ENCODE measurements around the gene CCDC160. TPM values are rescaled to one million over a fixed set of nuclear protein-coding genes. Genes with fewer than 3 reads are reported as not detected.

The CCDC160 gene
- total RNA-seq, 1 donor from 2014 or later, result 0.38 TPM

DNA sequence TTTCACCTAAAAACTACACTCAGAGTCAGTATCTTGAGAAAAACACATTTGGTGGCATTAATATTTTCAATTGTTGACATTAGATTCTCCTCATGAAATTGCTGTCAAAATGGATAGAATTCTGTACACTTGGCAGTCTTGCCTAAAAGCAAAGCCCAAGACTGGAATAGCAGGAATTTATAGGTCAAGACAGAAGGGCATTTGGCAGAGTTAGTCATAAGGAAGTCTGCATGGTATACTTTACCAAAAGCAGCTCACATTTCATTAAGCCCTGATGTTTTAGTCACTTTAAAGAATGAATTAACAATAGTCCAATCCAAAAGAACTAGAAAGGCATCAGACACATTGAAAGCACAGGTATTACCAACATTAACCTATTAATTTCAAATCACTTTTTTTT lies 7.1 kb downstream of the CCDC160 start:
- H3K9me3 ChIP-seq, result no peaks in the 10 kb centered on the region
- ATAC-seq (no peak), DNase-seq (no peak)
- intact Hi-C loops (cut with DNase I), result no loop called here
- H3K36me3 ChIP-seq, result no peaks in the 10 kb centered on the region
- no peaks in the 10 kb centered on the region for H3K4me1 ChIP-seq
- H3K4me3 ChIP-seq, result no peak overlapping the region
- no peaks in the 10 kb centered on the region for H3K27me3 ChIP-seq (ENCODE audit: low read depth)
- no peak overlapping the region for H3K27ac ChIP-seq
- TF ChIP-seq, protein P1, sequence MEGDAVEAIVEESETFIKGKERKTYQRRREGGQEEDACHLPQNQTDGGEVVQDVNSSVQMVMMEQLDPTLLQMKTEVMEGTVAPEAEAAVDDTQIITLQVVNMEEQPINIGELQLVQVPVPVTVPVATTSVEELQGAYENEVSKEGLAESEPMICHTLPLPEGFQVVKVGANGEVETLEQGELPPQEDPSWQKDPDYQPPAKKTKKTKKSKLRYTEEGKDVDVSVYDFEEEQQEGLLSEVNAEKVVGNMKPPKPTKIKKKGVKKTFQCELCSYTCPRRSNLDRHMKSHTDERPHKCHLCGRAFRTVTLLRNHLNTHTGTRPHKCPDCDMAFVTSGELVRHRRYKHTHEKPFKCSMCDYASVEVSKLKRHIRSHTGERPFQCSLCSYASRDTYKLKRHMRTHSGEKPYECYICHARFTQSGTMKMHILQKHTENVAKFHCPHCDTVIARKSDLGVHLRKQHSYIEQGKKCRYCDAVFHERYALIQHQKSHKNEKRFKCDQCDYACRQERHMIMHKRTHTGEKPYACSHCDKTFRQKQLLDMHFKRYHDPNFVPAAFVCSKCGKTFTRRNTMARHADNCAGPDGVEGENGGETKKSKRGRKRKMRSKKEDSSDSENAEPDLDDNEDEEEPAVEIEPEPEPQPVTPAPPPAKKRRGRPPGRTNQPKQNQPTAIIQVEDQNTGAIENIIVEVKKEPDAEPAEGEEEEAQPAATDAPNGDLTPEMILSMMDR (IDR thresholded peaks at IDR 0.05), result no peak

DNA sequence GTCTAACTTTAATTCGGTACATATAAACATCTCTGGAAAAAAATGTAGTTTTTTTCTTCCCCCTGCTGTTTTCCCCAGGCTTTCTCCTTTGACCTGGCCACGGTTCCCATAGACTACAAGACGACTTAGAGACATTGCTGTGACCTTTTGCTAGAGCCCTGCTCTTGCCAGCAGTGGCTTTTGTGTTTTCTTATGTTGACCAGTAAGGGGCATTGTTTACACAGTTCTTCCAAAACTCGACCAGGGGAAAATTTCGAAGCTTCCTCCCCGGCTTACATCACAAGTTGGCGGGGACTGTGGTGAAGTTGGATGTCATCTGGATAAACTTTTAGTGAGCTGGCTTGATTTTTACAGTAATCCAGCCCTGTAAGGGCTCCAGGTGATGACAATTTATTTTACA lies 9.3 kb downstream of the CCDC160 start:
- TF ChIP-seq, protein P1 (IDR thresholded peaks at IDR 0.05), result no peak
- DNase-seq (no peak), ATAC-seq (no peak)
- Histone ChIP-seq H3K9me3 (no peaks in the 10 kb centered on the region), H3K27me3 (ENCODE audit: low read depth) (no peaks in the 10 kb centered on the region), H3K4me3 (no peak overlapping the region), H3K36me3 (no peaks in the 10 kb centered on the region), H3K27ac (no peak overlapping the region), H3K4me1 (no peaks in the 10 kb centered on the region)
- intact Hi-C loops (cut with DNase I), result no loop called here

DNA sequence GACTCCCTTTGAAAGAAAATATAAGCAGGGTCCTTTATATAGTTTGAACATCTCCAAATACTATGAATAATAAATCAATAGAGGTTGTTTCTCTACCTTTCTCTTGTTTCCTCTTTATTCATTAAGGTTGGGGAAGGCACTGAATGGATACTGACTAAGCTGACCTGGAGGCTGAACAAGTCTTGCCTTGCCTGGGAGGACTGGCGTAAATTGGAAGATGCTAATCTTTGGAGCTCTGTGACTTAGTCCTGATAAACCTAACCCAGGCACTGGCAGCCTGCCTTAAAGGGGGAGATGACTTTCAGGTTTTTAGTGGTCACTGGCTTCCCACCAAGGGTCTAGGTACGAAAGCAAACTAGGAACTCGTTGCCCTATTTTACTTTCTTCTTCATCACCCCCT lies 10.5 kb downstream of the CCDC160 start:
- H3K36me3 ChIP-seq, result no peaks in the 10 kb centered on the region
- no peak overlapping the region for H3K4me3 ChIP-seq
- no peaks in the 10 kb centered on the region for H3K9me3 ChIP-seq
- H3K27me3 ChIP-seq (ENCODE audit: low read depth), result no peaks in the 10 kb centered on the region
- DNase-seq, result no peak
- TF ChIP-seq, protein P1 (IDR thresholded peaks at IDR 0.05), result no peak
- intact Hi-C loops (cut with DNase I), result no loop called here
- ATAC-seq, result no peak
- H3K4me1 ChIP-seq, result no peaks in the 10 kb centered on the region
- no peak overlapping the region for H3K27ac ChIP-seq

DNA sequence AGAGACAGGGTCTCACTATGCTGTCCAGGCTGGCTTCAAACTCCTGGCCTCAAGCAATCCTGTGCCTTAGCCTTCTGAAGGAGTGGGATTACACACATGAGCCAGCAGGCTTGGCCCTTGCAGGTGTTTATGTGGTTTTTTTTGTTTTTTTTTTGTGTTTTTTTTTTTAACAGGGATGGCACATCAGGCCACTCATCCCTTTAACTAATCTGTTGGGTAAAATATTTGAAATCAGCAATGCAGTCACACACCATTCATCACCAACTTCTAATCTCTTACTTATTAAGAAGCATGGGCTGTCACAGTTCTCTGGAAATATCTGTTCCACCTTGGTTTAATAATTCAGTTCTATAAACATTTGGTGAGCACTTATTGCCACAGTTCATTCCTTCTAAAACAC lies 12.3 kb downstream of the CCDC160 start:
- no peak overlapping the region for H3K27ac ChIP-seq
- H3K27me3 ChIP-seq (ENCODE audit: low read depth), result no peaks in the 10 kb centered on the region
- no peaks in the 10 kb centered on the region for H3K4me1 ChIP-seq
- TF ChIP-seq, protein P1 (IDR thresholded peaks at IDR 0.05), result no peak
- intact Hi-C loops (cut with DNase I), result no loop called here
- H3K4me3 ChIP-seq, result no peak overlapping the region
- H3K9me3 ChIP-seq, result no peaks in the 10 kb centered on the region
- no peak for DNase-seq
- ATAC-seq, result no peak
- no peaks in the 10 kb centered on the region for H3K36me3 ChIP-seq

DNA sequence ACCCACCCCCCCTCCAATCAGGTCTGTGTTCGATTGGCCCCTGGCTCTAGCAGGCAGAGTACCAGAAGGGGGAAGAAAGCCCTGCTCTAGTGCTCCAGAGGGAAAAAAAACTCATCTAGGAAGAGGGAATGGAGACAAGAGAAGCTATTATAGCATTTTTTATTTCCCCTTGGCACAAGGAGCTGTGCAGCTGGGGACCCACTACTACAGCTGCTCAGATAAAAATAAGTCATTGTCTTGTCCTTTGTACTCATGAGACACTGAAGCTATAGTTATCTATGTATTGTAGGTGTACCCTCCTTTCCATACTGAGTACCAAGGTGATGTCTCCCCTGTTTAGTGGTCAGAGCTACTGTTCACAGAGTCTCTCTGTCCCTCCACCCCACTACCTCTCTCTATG lies 14.3 kb downstream of the CCDC160 start:
- no peak overlapping the region for H3K27ac ChIP-seq
- no peaks in the 10 kb centered on the region for H3K9me3 ChIP-seq
- no peaks in the 10 kb centered on the region for H3K36me3 ChIP-seq
- no peak overlapping the region for H3K4me3 ChIP-seq
- DNase-seq (no peak), ATAC-seq (no peak)
- TF ChIP-seq, protein P1 (IDR thresholded peaks at IDR 0.05), result no peak
- H3K4me1 ChIP-seq, result no peaks in the 10 kb centered on the region
- no peaks in the 10 kb centered on the region for H3K27me3 ChIP-seq (ENCODE audit: low read depth)
- intact Hi-C loops (cut with DNase I), result no loop called here

DNA sequence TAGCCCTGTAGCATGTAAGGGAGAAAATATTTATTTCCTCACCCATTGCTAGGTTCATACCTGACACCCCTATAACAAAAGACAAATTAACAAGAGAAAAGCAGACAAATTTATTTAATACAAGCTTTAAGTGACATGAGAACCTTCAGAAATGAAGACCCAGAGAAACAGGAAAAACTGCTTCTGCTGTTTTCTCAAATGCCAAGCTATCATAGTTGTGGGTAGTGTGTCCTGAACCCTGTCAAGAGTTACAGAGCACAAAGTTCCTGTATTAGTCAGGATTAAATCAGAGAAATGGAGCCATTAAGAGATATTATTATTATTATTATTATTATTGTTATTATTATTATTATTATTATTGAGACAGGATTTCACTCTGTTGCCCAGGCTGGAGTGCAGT lies 17.5 kb downstream of the CCDC160 start:
- TF ChIP-seq, protein P1 (IDR thresholded peaks at IDR 0.05), result no peak
- Histone ChIP-seq H3K9me3 (no peaks in the 10 kb centered on the region), H3K4me3 (no peak overlapping the region), H3K36me3 (no peaks in the 10 kb centered on the region), H3K27ac (no peak overlapping the region), H3K27me3 (ENCODE audit: low read depth) (no peaks in the 10 kb centered on the region), H3K4me1 (no peaks in the 10 kb centered on the region)
- DNase-seq (no peak), ATAC-seq (no peak)
- intact Hi-C loops (cut with DNase I), result no loop called here

All from lower lobe of right lung (tissue), 2 donors.